Endothelial cell of umbilical vein (primary cell): ENCODE data around the gene IRF2BPL.

Source experiments
- EZH2 ChIP-seq: IDR thresholded peaks from 2 replicates; pipeline ENCODE4 v1.6.1; 2012; ENCODE audit warnings: borderline replicate concordance, low read depth, mild to moderate bottlenecking, moderate library complexity, low read length, inconsistent platforms; ENCODE audit not compliant: severe bottlenecking
- JUN ChIP-seq: IDR thresholded peaks from 2 replicates; pipeline ENCODE4 v1.6.1; 2011; ENCODE audit warnings: borderline replicate concordance, low read depth; ENCODE audit not compliant: insufficient read length, insufficient read depth
- MAX ChIP-seq: IDR thresholded peaks from 2 replicates; pipeline ENCODE4 v1.6.1; 2011; ENCODE audit not compliant: insufficient read depth, insufficient read length
- MYC ChIP-seq: IDR thresholded peaks from one replicate; pipeline ENCODE4 v1.6.1; 2011; ENCODE audit warnings: mild to moderate bottlenecking, low read depth, low read length
- POLR2A ChIP-seq: IDR thresholded peaks from 2 replicates; pipeline ENCODE4 v1.6.1; 2012; ENCODE audit warnings: low read depth, mild to moderate bottlenecking, control low read depth, low read length
- POLR2AphosphoS5 ChIP-seq: IDR thresholded peaks from 2 replicates; pipeline ENCODE4 v1.6.1; 2012; ENCODE audit warnings: low read depth, mild to moderate bottlenecking, control low read depth, low read length, moderate library complexity; ENCODE audit not compliant: insufficient read depth
- TF ChIP-seq, protein P1 (sequence below), 2 donors: IDR thresholded peaks; 1 replicate in 1 of 2; 2 replicates in 1 of 2; pipeline ENCODE4 v1.5.1; 2011; ENCODE audit warnings: low read length in 2 of 2, mild to moderate bottlenecking in 2 of 2, moderate library complexity in 2 of 2, control low read depth in 1 of 2, inconsistent platforms in 1 of 2, low read depth in 1 of 2; ENCODE audit not compliant: insufficient read depth in 1 of 2; ENCODE audit errors: extremely low read depth in 1 of 2

DNA sequence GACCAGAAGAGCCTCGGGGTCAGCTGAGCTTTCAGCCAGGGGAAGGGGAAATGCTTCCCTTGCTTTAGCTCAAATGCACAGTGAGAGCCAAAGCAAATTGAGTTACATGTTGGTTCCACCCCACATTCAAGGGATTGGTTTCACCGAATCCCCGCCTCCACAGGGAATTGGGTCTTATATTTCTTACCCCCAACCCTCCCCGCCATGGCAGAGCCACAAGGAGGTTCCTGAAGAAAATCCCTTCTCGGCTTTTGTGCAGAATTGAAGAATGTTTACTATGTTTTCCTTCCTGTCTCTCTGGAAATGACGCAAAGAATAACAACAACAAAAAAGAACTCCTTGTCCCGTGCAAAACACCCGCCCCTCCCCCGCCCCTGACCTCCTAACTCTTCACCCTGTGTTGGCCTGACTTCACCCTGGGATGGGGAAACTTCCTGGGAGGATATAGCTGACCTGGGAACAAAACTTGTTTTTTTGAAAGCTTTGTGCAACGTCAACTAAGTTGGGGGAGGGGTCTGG, 47.7 kb upstream of the IRF2BPL start:
- no peak for TF ChIP-seq POLR2A
- TF ChIP-seq, protein P1, sequence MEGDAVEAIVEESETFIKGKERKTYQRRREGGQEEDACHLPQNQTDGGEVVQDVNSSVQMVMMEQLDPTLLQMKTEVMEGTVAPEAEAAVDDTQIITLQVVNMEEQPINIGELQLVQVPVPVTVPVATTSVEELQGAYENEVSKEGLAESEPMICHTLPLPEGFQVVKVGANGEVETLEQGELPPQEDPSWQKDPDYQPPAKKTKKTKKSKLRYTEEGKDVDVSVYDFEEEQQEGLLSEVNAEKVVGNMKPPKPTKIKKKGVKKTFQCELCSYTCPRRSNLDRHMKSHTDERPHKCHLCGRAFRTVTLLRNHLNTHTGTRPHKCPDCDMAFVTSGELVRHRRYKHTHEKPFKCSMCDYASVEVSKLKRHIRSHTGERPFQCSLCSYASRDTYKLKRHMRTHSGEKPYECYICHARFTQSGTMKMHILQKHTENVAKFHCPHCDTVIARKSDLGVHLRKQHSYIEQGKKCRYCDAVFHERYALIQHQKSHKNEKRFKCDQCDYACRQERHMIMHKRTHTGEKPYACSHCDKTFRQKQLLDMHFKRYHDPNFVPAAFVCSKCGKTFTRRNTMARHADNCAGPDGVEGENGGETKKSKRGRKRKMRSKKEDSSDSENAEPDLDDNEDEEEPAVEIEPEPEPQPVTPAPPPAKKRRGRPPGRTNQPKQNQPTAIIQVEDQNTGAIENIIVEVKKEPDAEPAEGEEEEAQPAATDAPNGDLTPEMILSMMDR (IDR thresholded peaks at IDR 0.05; ENCODE audit: extremely low read depth in 1 of 2, insufficient read depth in 1 of 2, low read depth in 1 of 2, low read length in 2 of 2): no peak
- no peak for TF ChIP-seq MYC
- TF ChIP-seq EZH2: no peak
- no peak for TF ChIP-seq MAX
- TF ChIP-seq POLR2AphosphoS5: peak; percentile 58
- no peak for TF ChIP-seq JUN
